B cell (primary cell): ENCODE measurements around the gene CHST13. TPM values are rescaled to one million over a fixed set of nuclear protein-coding genes. Genes with fewer than 3 reads are reported as not detected.

Experiments
- ATAC-seq: fragments of 200-7000 bp; cut with Tn5 transposase; one replicate; pipeline ENCODE4 v1.10.0; 2021; ENCODE audit warnings: low read depth, mild to moderate bottlenecking, moderate number of reproducible peaks, moderate library complexity
- CTCF ChIA-PET: fragments of 350-600 bp; sonication (Branson Sonifier 250); formaldehyde crosslinking; loops from one replicate; lab custom pipeline; 2021; ENCODE audit warnings: antibody characterized with exemption, inconsistent platforms; lab: Charles Lee
- POLR2A ChIA-PET: fragments of 350-600 bp; sonication (Branson Sonifier 250); formaldehyde crosslinking; loops from one replicate; lab custom pipeline; 2021; ENCODE audit warnings: antibody characterized with exemption; lab: Charles Lee
- DNase-seq: peaks from one replicate; pipeline ENCODE4 v3.0.0; 2013
- H2AFZ ChIP-seq: 2 replicates; pipeline ENCODE4 v1.6.1; 2012; ENCODE audit warnings: mild to moderate bottlenecking, low read depth, low read length; ENCODE audit not compliant: insufficient read depth, poor library complexity, severe bottlenecking
- H3K27ac ChIP-seq, 2 donors: 1 replicate in 1 of 2; 2 replicates in 1 of 2; pipeline ENCODE4 v1.5.1; 2012 to 2013; ENCODE audit warnings: low read length in 2 of 2, mild to moderate bottlenecking in 2 of 2, moderate library complexity in 1 of 2
- H3K27me3 ChIP-seq, 4 experiments: fragments of 200-600 bp in 1 of 4; sonication (generic) in 1 of 4; replicated peaks in 1 of 4; 1 replicate in 2 of 4; 2 replicates in 2 of 4; pipeline versions ENCODE4 v1.6.1 to v1.7.0; 2013 to 2016; ENCODE audit warnings: low read length in 3 of 4, mild to moderate bottlenecking in 2 of 4, mixed read lengths in 1 of 4, moderate library complexity in 1 of 4; ENCODE audit not compliant: insufficient read depth in 4 of 4, control insufficient read depth in 3 of 4; ENCODE audit errors: control extremely low read depth in 1 of 4
- H3K36me3 ChIP-seq, 2 experiments: replicated peaks in 1 of 2; 1 replicate in 1 of 2; 2 replicates in 1 of 2; pipeline versions ENCODE4 v1.6.1 to v1.7.1; 2013; ENCODE audit warnings: low read length in 1 of 2; ENCODE audit not compliant: insufficient read depth in 2 of 2, control insufficient read depth in 1 of 2; ENCODE audit errors: control extremely low read depth in 1 of 2, extremely low read depth in 1 of 2
- H3K4me1 ChIP-seq, 2 donors: fragments of 200-600 bp in 1 of 2; sonication (generic) in 1 of 2; 1 replicate in 1 of 2; 2 replicates in 1 of 2; pipeline versions ENCODE4 v1.5.1 to v1.6.1; 2013 to 2017; ENCODE audit warnings: low read length in 2 of 2; ENCODE audit not compliant: control insufficient read depth in 2 of 2, insufficient read depth in 2 of 2
- H3K4me2 ChIP-seq: replicated peaks from 2 replicates; pipeline ENCODE3; 2012; ENCODE audit warnings: mild to moderate bottlenecking, low read depth, low read length; ENCODE audit not compliant: poor library complexity, severe bottlenecking
- H3K4me3 ChIP-seq, 5 experiments: fragments of 200-600 bp in 1 of 5; sonication (generic) in 1 of 5; 1 replicate in 3 of 5; 2 replicates in 2 of 5; pipeline versions ENCODE4 v1.5.1 to v1.7.0; 2011 to 2016; ENCODE audit warnings: low read length in 4 of 5, mild to moderate bottlenecking in 4 of 5, low read depth in 2 of 5, control low read depth in 1 of 5, moderate library complexity in 1 of 5; ENCODE audit not compliant: insufficient read depth in 1 of 5; ENCODE audit errors: control extremely low read depth in 1 of 5, extremely low read depth in 1 of 5
- H3K79me2 ChIP-seq: fragments of 200-600 bp; sonication (generic); one replicate; pipeline ENCODE4 v1.6.0; 2016; ENCODE audit warnings: low read length; ENCODE audit not compliant: control insufficient read depth, insufficient read depth
- H3K9ac ChIP-seq: fragments of 200-600 bp; sonication (generic); 2 replicates; pipeline ENCODE4 v1.6.1; 2017; ENCODE audit warnings: mild to moderate bottlenecking, low read length, moderate library complexity
- H3K9me3 ChIP-seq, 3 donors: one replicate each; pipeline versions ENCODE4 v1.6.1 to v1.7.1; 2013; ENCODE audit warnings: low read length in 2 of 3; ENCODE audit not compliant: control insufficient read depth in 2 of 3, insufficient read depth in 1 of 3; ENCODE audit errors: control extremely low read depth in 1 of 3
- H4K20me1 ChIP-seq: 2 replicates; pipeline ENCODE4 v1.6.0; 2012; ENCODE audit warnings: mild to moderate bottlenecking, low read length; ENCODE audit not compliant: insufficient read depth, control insufficient read depth, poor library complexity, severe bottlenecking
- H3K27ac Mint-ChIP-seq: one replicate; pipeline ENCODE4 v1.8.0; 2021; ENCODE audit warnings: mixed read lengths
- H3K27me3 Mint-ChIP-seq: one replicate; pipeline ENCODE4 v1.8.0; 2021; ENCODE audit warnings: mixed read lengths
- H3K4me1 Mint-ChIP-seq: one replicate; pipeline ENCODE4 v1.8.0; 2021; ENCODE audit warnings: mixed read lengths
- H3K4me3 Mint-ChIP-seq: one replicate; pipeline ENCODE4 v1.8.0; 2021; ENCODE audit warnings: mixed read lengths
- H3K9me3 Mint-ChIP-seq: one replicate; pipeline ENCODE4 v1.8.0; 2022; ENCODE audit warnings: mixed read lengths; ENCODE audit not compliant: insufficient read depth
- CTCF ChIP-seq: fragments of 200-600 bp; IDR thresholded peaks from one replicate; pipeline ENCODE4 v1.8.0; 2022; ENCODE audit warnings: antibody characterized with exemption, mild to moderate bottlenecking
- EZH2 ChIP-seq: IDR thresholded peaks from 2 replicates; pipeline ENCODE4 v1.6.1; 2012; ENCODE audit warnings: borderline replicate concordance, low read depth, mild to moderate bottlenecking, moderate library complexity, low read length; ENCODE audit not compliant: insufficient read depth, poor library complexity, severe bottlenecking
- WGBS: methylation state at CpG from one replicate; pipeline ENCODE4 v1.1.5; 2013; ENCODE audit warnings: missing lambda C conversion rate; ENCODE audit not compliant: insufficient coverage; 5-methylcytosine and 5-hydroxymethylcytosine counted together
- intact Hi-C: fragments of 100-400 bp; cut with micrococcal nuclease; formaldehyde crosslinking; loops from one replicate; pipeline ENCODE4 v1.10.0; 2022
- polyA plus RNA-seq: library from polyadenylated mRNA; depleted of rRNA; stranded (reverse); fragments of >200 nt; gene quantifications from 2 replicates; pipeline ENCODE4 v1.2.3, GENCODE V29; 2012
- total RNA-seq, 2 donors: library from RNA; stranded (reverse); fragments of 120-200 nt in 1 of 2; gene quantifications; 1 replicate in 1 of 2; 2 replicates in 1 of 2; pipeline versions ENCODE4 v1.2.3 to v1.2.4, GENCODE V29; 2013 to 2022

The CHST13 gene
- total and polyA plus RNA-seq, 2 donors (not counting 1 experiment from before 2014, with no cell fraction given) = 0.07 TPM; not detected in 1

GRCh38 chr3:126544596-126545281 is 20.8 kb downstream of the CHST13 start:
- Mint-ChIP-seq H3K9me3 (no peaks in the 10 kb centered on the region), H3K4me1 (no peaks in the 10 kb centered on the region), H3K27me3 (peaks cover 6% of the 10 kb centered on the region), H3K27ac (no peak overlapping the region), H3K4me3 (no peak overlapping the region)
- Histone ChIP-seq H4K20me1 (no peaks in the 10 kb centered on the region), H2AFZ (no peak overlapping the region), H3K9me3 (peaks cover 0 to 8% (median 0%) of the 10 kb centered on the region in 3 donors), H3K36me3 (no peaks in the 10 kb centered on the region), H3K9ac (no peak overlapping the region), H3K79me2 (no peaks in the 10 kb centered on the region), H3K4me3 (no peak overlapping the region), H3K27ac (no peak overlapping the region), H3K27me3 (no peaks in the 10 kb centered on the region), H3K4me2 (no peak overlapping the region), H3K4me1 (peaks cover 0 to 6% of the 10 kb centered on the region in 2 donors)
- WGBS = 48% methylated on average over 6 of the region's 7 CpGs
- DNase-seq (no peak), ATAC-seq (no peak)
- intact Hi-C loops = no loop called here
- CTCF ChIA-PET = no interaction called here
- TF ChIP-seq CTCF = no peak
- no peak for TF ChIP-seq EZH2
- POLR2A ChIA-PET = no interaction called here

GRCh38 chr3:126545544-126545943 is 21.6 kb downstream of the CHST13 start:
- H2AFZ ChIP-seq = no peak overlapping the region
- no peaks in the 10 kb centered on the region for H4K20me1 ChIP-seq
- H3K9ac ChIP-seq = no peak overlapping the region
- H3K4me1 ChIP-seq = peaks cover 0 to 6% of the 10 kb centered on the region in 2 donors
- no peaks in the 10 kb centered on the region for H3K27me3 ChIP-seq
- no peak overlapping the region for H3K4me2 ChIP-seq
- H3K9me3 ChIP-seq = peaks cover 0 to 8% (median 0%) of the 10 kb centered on the region in 3 donors
- no peak for ATAC-seq
- H3K27ac ChIP-seq = no peak overlapping the region
- intact Hi-C loops = no loop called here
- no peaks in the 10 kb centered on the region for H3K79me2 ChIP-seq
- no peaks in the 10 kb centered on the region for H3K9me3 Mint-ChIP-seq
- no peaks in the 10 kb centered on the region for H3K4me1 Mint-ChIP-seq
- H3K27ac Mint-ChIP-seq = no peak overlapping the region
- peaks cover 6% of the 10 kb centered on the region for H3K27me3 Mint-ChIP-seq
- H3K4me3 ChIP-seq = no peak overlapping the region
- TF ChIP-seq EZH2 = no peak
- TF ChIP-seq CTCF = no peak
- ChIA-PET CTCF (no interaction called here), POLR2A (no interaction called here)
- no peak for DNase-seq
- WGBS = 48% methylated on average over 4 of the region's 5 CpGs
- H3K4me3 Mint-ChIP-seq = no peak overlapping the region
- no peaks in the 10 kb centered on the region for H3K36me3 ChIP-seq
